ENCODE results near the gene MXD1.

The MXD1 gene

DNA sequence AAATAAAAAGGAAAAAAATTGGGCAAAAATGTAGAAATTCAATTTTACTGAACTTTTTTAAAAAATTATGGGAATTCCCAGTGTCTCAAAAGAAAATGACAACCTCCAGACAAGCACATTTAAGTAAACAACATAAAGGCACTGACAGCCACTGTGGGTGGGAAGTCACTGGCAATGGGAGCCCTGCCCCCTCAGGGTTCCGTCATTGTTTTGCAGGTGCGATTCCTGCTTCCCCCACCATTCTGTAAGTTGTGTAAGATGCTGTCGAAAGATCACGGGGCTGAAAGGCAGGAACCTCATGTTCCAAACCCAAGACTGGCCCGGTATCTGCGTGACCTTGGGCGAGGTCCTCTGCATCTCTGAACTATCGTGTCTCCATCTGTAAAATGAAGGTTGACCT lies 62.3 kb downstream of the MXD1 start:
- DNase-seq (ENCODE audit: low read depth in 2 of 2) = no peak

DNA sequence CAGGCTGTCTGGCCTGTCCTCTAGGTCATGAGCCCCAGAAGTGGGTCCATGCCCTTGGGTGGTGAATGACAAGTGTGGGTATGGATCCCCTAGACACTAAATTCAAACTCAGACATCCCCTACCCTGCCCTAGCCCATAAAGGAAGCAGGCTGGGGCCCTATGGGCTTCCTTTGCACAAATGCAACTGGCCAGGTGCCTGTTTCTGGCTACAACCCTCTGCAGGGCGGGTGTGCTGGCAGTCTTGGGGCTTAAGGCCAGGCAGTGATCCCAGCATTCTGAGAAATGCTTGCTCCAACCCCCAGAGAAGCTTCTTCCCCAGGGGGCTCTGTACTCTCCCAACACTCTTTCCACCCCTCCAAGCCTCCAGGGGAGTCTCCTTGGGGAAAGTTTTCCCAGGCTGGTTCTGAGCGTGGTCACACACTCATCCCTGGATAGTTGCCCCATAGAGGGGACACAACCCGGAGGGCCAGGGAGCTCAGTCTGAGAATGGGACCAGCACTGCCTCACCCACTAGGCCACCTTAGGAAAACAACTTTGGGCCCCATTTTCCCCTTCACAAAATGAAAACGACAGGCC lies 63.1 kb downstream of the MXD1 start:
- no peak for DNase-seq (ENCODE audit: low read depth in 2 of 2)

DNA sequence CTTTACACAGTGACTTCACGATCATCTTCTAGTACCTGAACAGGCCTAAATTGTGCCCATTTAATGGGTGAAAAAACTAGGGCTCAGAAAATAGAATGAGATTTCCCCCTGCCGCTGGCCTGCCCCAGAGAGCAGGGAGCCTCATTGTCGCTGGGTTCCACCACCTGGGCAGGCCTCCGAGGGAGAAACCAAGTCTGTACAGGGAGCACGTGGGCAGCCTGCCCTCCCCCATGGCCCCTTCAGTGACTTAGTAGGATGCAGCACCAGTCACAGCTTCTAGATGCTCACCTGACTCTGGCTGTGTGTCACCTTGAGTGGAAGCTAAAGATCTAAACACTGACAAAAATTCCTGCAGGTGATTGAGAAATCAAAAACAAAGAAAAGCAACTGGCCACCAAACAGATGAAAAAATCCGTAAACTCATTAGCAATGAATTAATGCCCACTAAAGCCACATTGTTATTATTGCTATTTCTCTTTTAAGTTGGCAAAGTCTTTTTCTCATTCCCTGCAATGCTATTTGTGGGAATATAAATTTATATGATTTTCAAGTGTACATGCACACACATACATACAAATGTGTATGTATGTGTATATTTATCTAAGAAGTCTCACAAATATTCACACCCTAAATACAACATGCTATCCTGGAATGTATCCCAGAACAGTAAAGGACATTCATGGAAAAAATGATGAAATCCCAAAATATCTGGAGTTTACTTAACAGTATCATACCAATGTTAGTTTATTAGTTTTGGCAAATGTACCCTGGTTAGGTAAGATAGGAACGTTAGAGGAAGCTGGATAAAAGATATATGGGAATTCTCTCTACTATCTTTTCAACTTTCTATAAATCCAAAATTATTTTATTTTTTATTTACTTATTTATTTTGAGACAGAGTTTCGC lies 65.2 kb downstream of the MXD1 start:
- DNase-seq (ENCODE audit: low read depth in 2 of 2) = no peak

DNA sequence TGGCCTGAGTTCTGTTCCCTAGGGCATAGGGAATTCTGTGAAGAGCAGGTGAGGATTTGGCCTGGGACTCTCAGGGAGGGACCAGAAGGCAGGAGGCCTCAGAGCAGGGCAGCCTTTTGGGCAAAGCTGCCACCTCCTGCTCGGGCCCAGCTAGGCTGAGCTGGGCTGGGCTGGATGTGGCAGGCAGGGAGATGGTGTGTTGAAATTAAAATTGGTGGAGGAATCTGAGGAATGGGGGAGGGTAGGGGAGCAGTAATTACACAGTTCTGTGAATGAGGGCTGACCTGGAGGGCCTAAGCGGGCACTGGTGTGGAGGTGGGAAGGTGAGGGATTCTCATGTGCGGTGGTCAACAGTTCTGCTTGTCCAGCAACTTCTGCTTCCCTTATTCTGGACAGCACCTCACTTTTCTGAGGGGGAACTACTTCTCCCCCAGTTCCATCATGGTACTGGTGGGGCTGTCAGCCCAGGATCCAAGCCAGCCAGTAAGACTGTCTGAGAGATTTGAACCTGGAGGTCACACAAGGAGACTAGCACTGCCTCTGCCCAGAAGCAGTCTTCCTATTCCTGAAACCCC lies 68.6 kb downstream of the MXD1 start:
- no peak for DNase-seq (ENCODE audit: low read depth in 2 of 2)

DNA sequence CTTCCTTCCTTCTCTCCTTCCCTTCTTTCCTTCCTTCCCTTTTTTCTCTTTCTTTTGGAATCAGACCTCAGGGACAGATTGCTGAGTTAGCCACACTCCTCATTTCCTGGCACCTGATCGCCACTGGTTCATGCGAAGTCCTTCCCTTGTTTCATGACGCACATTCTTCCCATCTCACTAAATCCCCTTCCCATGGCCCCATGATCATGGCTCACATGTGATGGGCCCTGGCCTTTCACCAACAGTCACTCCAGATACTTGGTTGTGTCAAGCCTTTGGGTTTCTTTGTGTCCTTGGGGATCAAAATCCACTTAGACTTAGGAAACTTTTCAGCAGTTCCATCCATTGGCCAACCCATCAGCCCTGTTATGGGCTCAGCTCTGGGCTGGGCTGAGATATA lies 70.3 kb downstream of the MXD1 start:
- no peak for DNase-seq (ENCODE audit: low read depth in 2 of 2)

DNA sequence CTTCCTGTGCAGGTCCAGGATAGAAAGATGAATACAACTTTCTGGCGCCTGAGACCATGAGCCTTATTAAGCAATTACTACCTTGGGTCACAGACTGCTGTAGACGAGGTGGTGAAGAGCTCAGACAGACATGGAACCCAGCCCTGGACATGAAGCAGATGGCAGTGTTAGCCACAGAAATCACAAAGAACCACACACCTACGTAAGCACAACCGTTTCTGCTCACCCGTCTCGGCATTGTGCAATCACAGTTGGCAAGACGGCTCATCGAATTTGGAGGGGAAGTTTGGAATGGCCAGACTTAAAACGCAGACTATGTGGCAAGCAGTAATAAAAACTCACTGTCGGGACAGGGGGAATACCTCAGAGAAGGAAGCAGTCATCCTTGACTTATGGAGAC lies 70.8 kb downstream of the MXD1 start:
- DNase-seq (ENCODE audit: low read depth in 2 of 2) = no peak

DNA sequence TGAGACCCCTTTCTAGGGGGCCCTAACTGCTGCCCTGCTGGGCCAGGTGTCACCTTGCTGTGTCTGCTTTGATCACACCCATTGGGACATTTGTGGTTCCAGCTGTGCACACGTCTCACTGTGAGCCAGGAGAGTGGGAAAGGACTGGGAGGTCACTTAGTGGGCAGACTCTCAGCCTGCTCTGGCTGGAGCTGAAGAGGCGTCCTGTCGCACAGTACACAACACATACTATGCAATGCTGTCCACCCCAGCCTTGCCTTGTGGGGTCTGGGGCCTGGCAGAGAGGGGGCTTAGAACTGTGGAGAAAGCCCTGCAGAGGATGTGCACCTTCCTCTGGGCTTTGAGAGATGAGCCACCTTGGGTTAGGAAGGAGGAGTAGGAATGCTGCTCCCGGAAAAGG lies 71.8 kb downstream of the MXD1 start:
- DNase-seq (ENCODE audit: low read depth in 2 of 2) = no peak

DNA sequence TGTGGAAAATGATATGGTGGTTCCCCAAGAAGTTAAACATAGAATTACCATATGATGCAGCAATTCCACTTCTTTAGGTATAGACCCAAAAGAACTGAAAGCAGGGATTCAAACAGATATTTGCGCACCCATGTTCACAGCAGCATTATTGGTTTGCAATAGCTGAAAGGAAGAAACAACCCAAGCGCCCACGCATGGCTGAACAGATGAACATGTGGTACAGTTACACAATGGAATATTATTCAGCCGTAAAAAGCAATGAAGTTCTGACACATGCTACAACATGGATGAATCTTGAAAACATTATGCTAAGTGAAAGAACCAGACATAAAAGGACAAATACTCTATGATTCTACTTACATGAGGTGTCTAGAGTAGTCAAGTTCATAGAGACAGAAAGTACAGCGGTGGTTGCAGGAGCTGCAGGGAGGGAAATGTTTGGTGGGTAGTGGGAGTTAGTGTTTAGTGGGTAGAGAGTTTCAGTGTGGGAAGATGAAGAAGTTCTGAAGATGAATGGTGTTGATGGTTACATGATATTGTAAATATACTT lies 73.3 kb downstream of the MXD1 start:
- no peak for DNase-seq (ENCODE audit: low read depth in 2 of 2)

DNA sequence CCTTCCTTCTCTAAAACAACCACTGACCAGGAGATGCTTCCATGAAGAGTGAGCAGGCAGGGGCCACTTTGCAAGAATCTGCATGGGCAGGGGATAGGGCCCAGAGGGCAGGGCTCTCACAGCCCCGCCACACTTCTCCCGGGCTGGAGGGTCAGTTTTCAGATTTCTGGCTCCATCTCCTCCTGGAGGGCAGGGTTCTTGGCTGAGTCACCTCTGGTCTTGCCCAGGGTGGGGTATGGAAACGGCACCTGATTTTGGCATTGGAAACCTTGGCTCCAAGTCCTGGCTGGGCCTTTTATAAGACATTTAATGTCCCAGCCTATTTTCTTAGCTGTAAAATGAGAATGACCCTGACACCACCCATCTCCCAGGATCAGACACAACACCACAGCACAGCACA lies 74.1 kb downstream of the MXD1 start:
- DNase-seq (ENCODE audit: low read depth in 2 of 2) = no peak

DNA sequence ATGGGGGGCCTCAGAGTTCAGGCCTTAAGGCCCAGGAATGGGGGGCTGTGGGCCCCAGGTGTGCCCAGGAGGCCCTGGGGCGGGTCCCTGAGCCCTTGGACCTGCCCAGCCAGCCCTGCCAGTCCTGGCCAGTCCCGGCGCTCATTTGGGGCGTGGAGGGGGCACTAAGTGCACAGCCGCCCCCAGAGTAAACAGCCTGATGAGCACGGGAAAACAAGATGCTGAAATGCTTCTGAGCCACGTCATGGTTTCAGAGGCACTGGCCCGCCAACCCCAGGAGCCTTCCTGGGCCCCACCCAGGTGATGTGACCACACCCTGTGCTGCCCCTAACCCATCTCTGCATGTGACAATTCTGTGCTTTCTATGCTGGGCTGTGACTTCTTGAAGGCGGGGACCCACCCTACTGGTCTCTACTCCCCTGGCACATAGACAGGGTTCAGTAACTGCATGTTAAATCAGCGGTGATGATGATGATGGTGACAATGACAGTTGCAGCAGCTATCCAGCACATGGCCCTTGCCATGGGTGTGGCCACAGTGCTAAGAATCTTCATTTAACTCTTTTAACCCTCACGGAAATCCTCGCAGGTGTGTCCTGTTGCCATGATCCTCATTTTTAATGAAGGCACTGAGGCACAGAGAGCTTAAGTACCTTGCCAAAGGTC lies 74.7 kb downstream of the MXD1 start:
- DNase-seq (ENCODE audit: low read depth in 2 of 2) = no peak

Measured in stimulated activated CD8-positive, alpha-beta memory T cell treated with anti-CD3 and anti-CD28 coated beads, Interleukin-7, amount 100 ng/mL, for 1 hour (primary cell).